Suppressor macrophage treated with lipopolysaccharide for 4 hours (primary cell): Measurements from ENCODE around the gene ANXA3.
"Not testable (repeated sequence)": the region's sequence is repeated elsewhere in the genome, so short reads cannot be mapped to it uniquely, and the experiment has no call there.

ENCODE experiments used
- DNase-seq: peaks from one replicate; pipeline ENCODE4 v3.0.0-alpha.2; 2020

Gene ANXA3, protein sequence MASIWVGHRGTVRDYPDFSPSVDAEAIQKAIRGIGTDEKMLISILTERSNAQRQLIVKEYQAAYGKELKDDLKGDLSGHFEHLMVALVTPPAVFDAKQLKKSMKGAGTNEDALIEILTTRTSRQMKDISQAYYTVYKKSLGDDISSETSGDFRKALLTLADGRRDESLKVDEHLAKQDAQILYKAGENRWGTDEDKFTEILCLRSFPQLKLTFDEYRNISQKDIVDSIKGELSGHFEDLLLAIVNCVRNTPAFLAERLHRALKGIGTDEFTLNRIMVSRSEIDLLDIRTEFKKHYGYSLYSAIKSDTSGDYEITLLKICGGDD

GRCh38 chr4:78551420-78552351 is at the start of gene ANXA3:
TSS of gene ANXA3 (plus strand) at chr4:78551770. CDS start at chr4:78554474, 2,704 bp downstream.
- DNase-seq: no peak

- not testable (repeated sequence) for DNase-seq
These were observed 45.3 kb upstream of the ANXA3 start for GRCh38 chr4:78506260-78506659.

GRCh38 chr4:78509043-78509442 is 42.5 kb upstream of the ANXA3 start:
- no peak for DNase-seq

- no peak for DNase-seq
These were observed 41.5 kb upstream of the ANXA3 start for GRCh38 chr4:78510108-78510507.

- no peak for DNase-seq
These were observed 40.9 kb upstream of the ANXA3 start for GRCh38 chr4:78510681-78511080.

DNA sequence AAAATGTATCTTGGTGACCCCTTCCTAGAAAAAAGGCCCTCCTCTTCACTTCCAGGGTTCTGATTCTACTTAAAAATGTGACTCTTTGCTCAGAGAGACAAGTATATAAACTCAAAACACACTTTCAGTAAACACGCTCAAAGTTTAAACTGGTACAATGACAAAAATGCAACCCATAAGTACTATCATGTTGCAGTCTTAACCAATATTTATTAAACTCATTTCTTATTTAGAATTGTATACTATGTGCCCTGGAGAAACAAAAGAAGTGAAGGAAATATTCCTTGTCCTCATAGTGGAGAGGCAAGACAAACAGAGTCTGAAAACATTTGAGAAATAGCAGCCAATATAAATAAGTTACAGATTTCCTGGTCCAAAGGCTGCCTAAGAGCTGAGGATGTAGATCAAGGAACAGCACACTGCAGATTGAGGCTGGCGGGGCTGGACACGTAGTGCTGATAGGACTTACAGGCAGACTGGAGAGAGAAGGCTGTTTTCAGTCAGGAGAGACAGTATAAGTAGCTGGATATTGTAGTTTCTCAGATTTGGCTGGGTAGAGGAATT is 39.1 kb upstream of the ANXA3 start:
- DNase-seq: no peak

DNA sequence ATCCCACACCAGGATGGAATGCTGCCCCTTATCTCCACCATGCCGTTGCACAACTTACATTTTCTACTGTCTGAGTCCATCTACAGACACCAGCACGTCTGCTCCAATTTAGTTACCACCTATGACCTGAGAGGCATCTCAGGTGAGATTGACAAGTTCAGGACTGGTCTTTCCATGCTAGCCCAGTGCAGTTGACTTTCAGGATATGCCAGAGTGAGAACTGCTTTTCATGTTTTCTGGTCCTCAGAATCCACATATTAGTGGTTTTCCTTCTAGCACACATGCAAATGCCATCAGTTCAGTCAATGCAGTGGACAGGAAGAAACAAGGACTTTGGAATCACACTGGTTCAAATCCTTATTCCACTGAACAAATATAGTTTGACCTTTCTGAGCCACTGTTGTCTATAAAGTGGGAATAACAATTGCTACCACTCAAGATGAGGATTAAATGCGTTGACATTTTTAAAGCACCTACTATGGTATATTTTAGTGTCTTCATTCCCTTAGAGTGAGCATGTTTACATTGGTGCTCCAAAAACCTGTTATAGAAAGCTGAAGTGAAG is 38.1 kb upstream of the ANXA3 start:
- no peak for DNase-seq

DNA sequence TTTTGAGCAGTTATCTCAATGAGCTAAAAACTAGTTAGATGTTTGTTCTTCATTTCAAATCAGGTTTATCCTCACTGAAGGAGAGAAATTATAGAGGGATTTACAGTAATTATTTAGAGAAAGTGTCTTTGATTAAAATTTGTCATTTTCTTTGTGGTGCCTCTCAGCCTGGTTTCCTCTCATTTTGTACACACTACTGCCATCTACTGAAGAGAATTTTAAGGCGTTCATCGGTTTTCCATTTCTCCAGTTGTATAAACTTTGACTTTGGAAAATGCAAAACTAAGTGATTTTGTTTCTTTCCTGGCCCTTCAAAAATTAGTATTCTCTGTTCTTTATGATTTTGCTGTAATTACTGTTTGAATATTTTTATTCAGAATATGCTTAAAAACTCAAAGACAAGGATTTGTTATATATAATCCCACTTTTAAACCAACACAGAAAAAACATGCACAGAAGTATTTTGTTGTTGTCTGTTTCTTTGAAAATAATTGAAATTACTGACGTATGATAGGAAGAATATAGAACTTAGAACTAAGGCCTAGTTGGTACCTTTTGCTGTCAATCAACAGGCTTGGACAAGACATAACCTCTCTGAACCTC is 34.4 kb upstream of the ANXA3 start:
- DNase-seq: peak; percentile 46

- no peak for DNase-seq
These were observed 33.0 kb upstream of the ANXA3 start for GRCh38 chr4:78518561-78518960.

- DNase-seq: no peak
These were observed 31.6 kb upstream of the ANXA3 start for GRCh38 chr4:78519962-78520361.

GRCh38 chr4:78520808-78521226 is 30.8 kb upstream of the ANXA3 start:
- DNase-seq: no peak

DNA sequence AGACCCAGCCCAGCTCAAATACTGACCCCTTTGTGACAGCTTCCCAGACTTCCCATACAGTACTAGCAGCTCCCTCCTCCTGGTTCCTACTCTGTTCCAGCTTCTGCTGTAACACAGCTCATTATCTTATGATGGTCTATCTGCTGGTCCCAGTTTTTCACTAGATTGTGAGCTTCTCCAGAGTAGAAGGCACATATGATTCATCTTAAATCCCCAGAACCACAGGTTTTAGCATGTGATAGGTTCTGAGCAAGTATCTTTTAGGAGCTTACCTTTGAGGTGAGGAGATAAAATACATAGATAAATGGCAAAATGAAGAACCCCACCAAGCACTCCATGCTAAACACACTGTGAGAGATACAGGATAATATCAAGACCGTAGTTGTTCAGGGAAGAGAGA is 27.6 kb upstream of the ANXA3 start:
- no peak for DNase-seq

DNA sequence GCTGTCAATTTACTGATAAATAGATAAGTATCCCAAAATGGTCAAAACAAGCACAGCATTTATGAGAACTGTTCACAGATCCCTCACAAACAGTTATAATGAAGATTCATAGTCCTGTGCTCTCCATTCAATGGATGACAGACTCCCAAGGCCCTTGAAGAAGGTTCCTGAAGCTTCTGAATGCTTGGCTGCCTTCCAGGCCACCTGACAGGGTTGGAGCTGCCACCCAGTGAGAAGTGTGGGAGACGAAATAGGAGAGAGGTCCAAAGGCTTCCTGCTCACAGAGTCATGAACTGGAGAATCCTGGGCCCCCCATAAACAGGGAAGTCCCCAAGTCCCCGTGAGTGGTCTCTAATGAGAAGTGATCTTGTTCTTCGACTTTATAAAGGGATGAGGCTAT is 26.0 kb upstream of the ANXA3 start:
- no peak for DNase-seq

- DNase-seq: no peak
These were observed 24.5 kb upstream of the ANXA3 start for GRCh38 chr4:78527103-78527502.

DNA sequence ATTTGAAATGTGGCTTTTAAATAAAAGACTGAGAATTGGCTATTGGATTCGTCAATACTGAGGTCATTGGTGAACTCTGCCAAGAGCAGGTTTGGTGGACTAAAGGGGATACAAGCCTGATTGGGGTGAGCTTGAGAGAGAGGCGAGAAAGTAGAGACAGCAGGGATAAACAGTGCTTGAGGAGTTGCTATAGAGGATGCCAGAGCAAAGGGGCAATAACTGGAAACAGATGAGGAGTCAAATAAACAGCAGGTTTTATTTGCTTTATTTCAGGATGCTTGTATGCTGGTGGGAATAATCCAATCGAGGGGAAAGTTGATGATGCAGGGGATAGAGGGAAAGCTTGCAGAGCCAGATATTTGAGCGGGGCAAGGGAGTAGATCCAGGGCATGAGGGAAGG is 24.0 kb upstream of the ANXA3 start:
- DNase-seq: no peak

DNA sequence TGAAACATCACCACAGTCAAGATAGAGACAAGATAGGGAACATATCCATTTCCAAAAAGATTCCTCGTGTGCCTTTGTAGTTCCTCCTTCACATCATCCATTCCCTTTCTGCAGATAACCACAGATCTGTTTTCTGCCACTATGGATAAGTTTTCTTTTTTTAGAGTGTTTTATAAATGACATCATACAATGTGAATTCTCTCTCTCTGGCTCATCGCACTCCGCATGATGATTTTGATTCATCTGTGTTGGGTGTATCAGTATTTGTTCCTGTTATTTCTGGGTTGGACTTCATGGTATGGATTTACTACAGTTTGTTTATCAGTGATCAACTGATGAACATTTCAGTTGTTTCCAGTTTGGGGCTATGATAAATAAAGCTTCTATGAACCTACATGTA is 23.2 kb upstream of the ANXA3 start:
- no peak for DNase-seq

- DNase-seq: no peak
These were observed 21.9 kb upstream of the ANXA3 start for GRCh38 chr4:78529569-78530209.

GRCh38 chr4:78532046-78532445 is 19.5 kb upstream of the ANXA3 start:
- no peak for DNase-seq

GRCh38 chr4:78533854-78534253 is 17.7 kb upstream of the ANXA3 start:
- no peak for DNase-seq

GRCh38 chr4:78534286-78534955 is 17.1 kb upstream of the ANXA3 start:
- DNase-seq: no peak

DNA sequence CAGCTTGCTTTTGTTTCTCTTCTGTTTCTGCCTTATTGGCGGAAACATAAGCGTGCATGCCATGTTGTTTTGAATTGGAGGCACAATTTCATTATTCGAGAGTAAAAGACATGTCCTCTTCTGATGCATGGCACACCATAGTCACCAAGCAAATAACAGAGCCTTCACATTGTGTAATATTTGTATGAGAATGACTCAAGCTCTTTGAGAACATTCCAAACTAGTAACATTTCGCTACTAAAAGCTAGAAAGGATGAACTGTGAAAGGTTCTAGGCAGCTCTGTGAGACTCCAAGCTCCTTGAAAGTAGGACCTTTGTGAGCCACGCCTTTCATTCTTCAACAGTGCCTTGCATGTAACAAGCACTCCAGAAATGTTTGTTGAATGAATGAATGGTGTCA is 9.2 kb upstream of the ANXA3 start:
- no peak for DNase-seq
